ENCODE results near the gene CCPG1. TPM values are rescaled to one million over a fixed set of nuclear protein-coding genes. Genes with fewer than 3 reads are reported as not detected.

CCPG1 gene
- total and polyA plus RNA-seq, 2 of the 13 experiments (the other 11 are each of a cell fraction or from before 2014, with no cell fraction given) = 16.1 to 19.5 TPM

GRCh38 chr15:55361048-55361447, 47.1 kb downstream of the CCPG1 start (continued):
- TF ChIP-seq TRAFD1 (CRISPR knock-in tag; IDR thresholded peaks at IDR 0.05; ENCODE audit: borderline replicate concordance) (no peak), MYNN (CRISPR knock-in tag; IDR thresholded peaks at IDR 0.05; ENCODE audit: low read depth) (no peak), ZNF232 (CRISPR knock-in tag; IDR thresholded peaks at IDR 0.05; ENCODE audit: borderline replicate concordance) (no peak), ZNF567 (CRISPR knock-in tag; IDR thresholded peaks at IDR 0.05; ENCODE audit: borderline replicate concordance) (no peak)

GRCh38 chr15:55360256-55360655, 47.9 kb downstream of the CCPG1 start:
- H3K9ac ChIP-seq (ENCODE audit: insufficient read depth, low read depth, low read length) = no peak overlapping the region
- DNase-seq (ENCODE audit: low spot score) (no peak), ATAC-seq (no peak), FAIRE-seq (no peak)
- H3K4me2 ChIP-seq (ENCODE audit: low read depth, low read length) = no peak overlapping the region
- no peaks in the 10 kb centered on the region for H3K27me3 ChIP-seq (ENCODE audit: control insufficient read depth in 1 of 2, insufficient read depth in 2 of 2, low read length in 2 of 2)
- CTCF ChIA-PET (ENCODE audit: low intra/inter-chr PET ratio, low total read pairs) = no interaction called here
- no peak overlapping the region for H2AFZ ChIP-seq (ENCODE audit: low read length)
- no peaks in the 10 kb centered on the region for H3K9me3 ChIP-seq (ENCODE audit: low read length)
- WGBS (ENCODE audit: low lambda C conversion rate) = 89% methylated on average over 6 of the region's 6 CpGs
- no peaks in the 10 kb centered on the region for H4K20me1 ChIP-seq (ENCODE audit: insufficient read depth, low read length)
- intact Hi-C loops (cut with micrococcal nuclease; ENCODE audit: unreplicated experiment) = no loop called here
- no peaks in the 10 kb centered on the region for H3K79me2 ChIP-seq (ENCODE audit: insufficient read depth, low read length)
- in situ Hi-C loops (cut with HindIII; ENCODE audit: extremely low pct_ligation_motif_present, low pct_unique_long_range_greater_than_20kb) = no loop called here
- peaks cover 7% of the 10 kb centered on the region; the same call in 1 of the 2 replicates for H3K4me1 ChIP-seq (ENCODE audit: insufficient read depth, low read length)
- no TSS peak for BruUV-seq (replicated peaks)
- POLR2A ChIA-PET = no interaction called here
- peaks cover 0 to 10% of the 10 kb centered on the region in 2 experiments; a peak in 3 of 5 replicates for H3K36me3 ChIP-seq (replicated peaks in 1 of 2; ENCODE audit: control insufficient read depth in 1 of 2, insufficient read depth in 2 of 2, low read length in 2 of 2)
- H3K4me3 ChIP-seq (replicated peaks in 1 of 3; ENCODE audit: insufficient read depth in 1 of 3, low read depth in 2 of 3, low read length in 3 of 3) = no peak overlapping the region
- no peak overlapping the region for H3K27ac ChIP-seq (ENCODE audit: extremely low read length, insufficient read depth, low read length)
- TF ChIP-seq TERF1 (CRISPR knock-in tag; IDR thresholded peaks at IDR 0.05) = no peak
- TF ChIP-seq, protein P1, sequence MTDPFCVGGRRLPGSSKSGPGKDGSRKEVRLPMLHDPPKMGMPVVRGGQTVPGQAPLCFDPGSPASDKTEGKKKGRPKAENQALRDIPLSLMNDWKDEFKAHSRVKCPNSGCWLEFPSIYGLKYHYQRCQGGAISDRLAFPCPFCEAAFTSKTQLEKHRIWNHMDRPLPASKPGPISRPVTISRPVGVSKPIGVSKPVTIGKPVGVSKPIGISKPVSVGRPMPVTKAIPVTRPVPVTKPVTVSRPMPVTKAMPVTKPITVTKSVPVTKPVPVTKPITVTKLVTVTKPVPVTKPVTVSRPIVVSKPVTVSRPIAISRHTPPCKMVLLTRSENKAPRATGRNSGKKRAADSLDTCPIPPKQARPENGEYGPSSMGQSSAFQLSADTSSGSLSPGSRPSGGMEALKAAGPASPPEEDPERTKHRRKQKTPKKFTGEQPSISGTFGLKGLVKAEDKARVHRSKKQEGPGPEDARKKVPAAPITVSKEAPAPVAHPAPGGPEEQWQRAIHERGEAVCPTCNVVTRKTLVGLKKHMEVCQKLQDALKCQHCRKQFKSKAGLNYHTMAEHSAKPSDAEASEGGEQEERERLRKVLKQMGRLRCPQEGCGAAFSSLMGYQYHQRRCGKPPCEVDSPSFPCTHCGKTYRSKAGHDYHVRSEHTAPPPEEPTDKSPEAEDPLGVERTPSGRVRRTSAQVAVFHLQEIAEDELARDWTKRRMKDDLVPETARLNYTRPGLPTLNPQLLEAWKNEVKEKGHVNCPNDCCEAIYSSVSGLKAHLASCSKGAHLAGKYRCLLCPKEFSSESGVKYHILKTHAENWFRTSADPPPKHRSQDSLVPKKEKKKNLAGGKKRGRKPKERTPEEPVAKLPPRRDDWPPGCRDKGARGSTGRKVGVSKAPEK (CRISPR knock-in tag; IDR thresholded peaks at IDR 0.05; ENCODE audit: borderline replicate concordance) = no peak
- no peak for TF ChIP-seq FOXK2 (IDR thresholded peaks at IDR 0.05)
- no peak for TF ChIP-seq FIP1L1 (IDR thresholded peaks at IDR 0.05; ENCODE audit: borderline replicate concordance, insufficient read depth, low read depth, low read length)
- TF ChIP-seq ZNF124 (CRISPR knock-in tag; IDR thresholded peaks at IDR 0.05) = no peak
- no peak for TF ChIP-seq NAIF1 (CRISPR knock-in tag; IDR thresholded peaks at IDR 0.05; ENCODE audit: borderline replicate concordance)
- TF ChIP-seq SP140L (CRISPR knock-in tag; IDR thresholded peaks at IDR 0.05; ENCODE audit: borderline replicate concordance) = no peak
- no peak for TF ChIP-seq CBFB (CRISPR knock-in tag; IDR thresholded peaks at IDR 0.05)
- TF ChIP-seq SMAD1 (CRISPR knock-in tag; IDR thresholded peaks at IDR 0.05; ENCODE audit: borderline replicate concordance, low read depth) = no peak
- no peak for TF ChIP-seq NCOA5 (CRISPR knock-in tag; IDR thresholded peaks at IDR 0.05)
- no peak for TF ChIP-seq ZNF337 (CRISPR knock-in tag; IDR thresholded peaks at IDR 0.05; ENCODE audit: borderline replicate concordance, low read depth)

All from HepG2 (cell line).